Esophagus muscularis mucosa (tissue), 3 donors: ENCODE results near the gene AXIN1.

ENCODE experiments used
- CTCF ChIP-seq, 3 experiments: fragments of 200-600 bp in 2 of 3; fragments of 450-650 bp in 1 of 3; sonication (generic) in 2 of 3; IDR thresholded peaks; one replicate each; pipeline ENCODE4 v1.5.1; 2017 to 2019; ENCODE audit warnings: antibody characterized with exemption in 3 of 3, mild to moderate bottlenecking in 2 of 3, moderate library complexity in 1 of 3
- POLR2AphosphoS5 ChIP-seq, 2 donors: sonication (generic); formaldehyde crosslinking; IDR thresholded peaks; one replicate each; pipeline ENCODE4 v1.6.1; 2017; ENCODE audit warnings: antibody characterized with exemption in 2 of 2

DNA sequence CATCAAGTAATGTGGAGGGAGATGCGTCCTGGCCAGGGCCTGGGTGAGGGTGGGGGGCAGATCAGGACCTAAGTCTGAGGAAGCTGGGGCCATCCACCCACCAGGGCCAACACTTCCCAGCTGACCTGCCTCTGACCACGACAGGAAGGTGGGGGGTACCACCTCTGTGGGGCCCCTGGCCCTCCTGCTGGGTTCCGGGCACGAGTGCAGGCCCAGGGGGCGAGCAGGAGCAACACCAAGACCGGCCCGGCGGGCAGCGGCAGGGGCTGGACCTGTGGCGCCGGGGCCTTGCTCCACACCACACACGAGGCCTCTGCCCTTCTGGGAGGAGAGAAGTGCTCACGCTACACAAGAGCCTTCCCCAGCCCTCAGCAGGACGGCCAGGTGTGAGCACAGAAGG, 56.2 kb downstream of the AXIN1 start:
- TF ChIP-seq CTCF (IDR thresholded peaks at IDR 0.05): no peak
- TF ChIP-seq POLR2AphosphoS5 (IDR thresholded peaks at IDR 0.05): no peak
